ENCODE data around the gene LRRK1.

LRRK1 gene

GRCh38 chr15:101044625-101045235 lies 125.6 kb downstream of the LRRK1 start:
- H3F3A ChIP-seq (ENCODE audit: insufficient read depth, low read length), result no peaks in the 10 kb centered on the region
- H4K20me1 ChIP-seq (ENCODE audit: insufficient read depth, low read length), result no peaks in the 10 kb centered on the region
- H3K36me3 ChIP-seq (ENCODE audit: insufficient read depth, low read length), result peaks cover 96% of the 10 kb centered on the region
- H3K27ac ChIP-seq (ENCODE audit: low read depth, low read length, poor library complexity, severe bottlenecking), result no peak overlapping the region
- no peaks in the 10 kb centered on the region for H3K27me3 ChIP-seq (ENCODE audit: insufficient read depth, low read length)
- H3K4me3 ChIP-seq (ENCODE audit: low read depth, low read length, poor library complexity, severe bottlenecking), result no peak overlapping the region
- H3K9me3 ChIP-seq (ENCODE audit: low read length), result no peaks in the 10 kb centered on the region
- no peaks in the 10 kb centered on the region for H3K9me2 ChIP-seq (ENCODE audit: low read depth, low read length)
- no peaks in the 10 kb centered on the region for H3K4me1 ChIP-seq (ENCODE audit: insufficient read depth, low read length, severe bottlenecking)
- TF ChIP-seq CTCF (IDR thresholded peaks at IDR 0.05; ENCODE audit: low read length) (no peak), EZH2 (IDR thresholded peaks at IDR 0.05; ENCODE audit: borderline replicate concordance, low read length) (no peak)
- no peak overlapping the region for H3K9ac ChIP-seq (ENCODE audit: low read length)
- H3K4me2 ChIP-seq (ENCODE audit: low read length), result no peak overlapping the region
- no peak overlapping the region for H2AFZ ChIP-seq (ENCODE audit: low read length)
- no peaks in the 10 kb centered on the region for H3K79me2 ChIP-seq (ENCODE audit: insufficient read depth, low read length)

DNA sequence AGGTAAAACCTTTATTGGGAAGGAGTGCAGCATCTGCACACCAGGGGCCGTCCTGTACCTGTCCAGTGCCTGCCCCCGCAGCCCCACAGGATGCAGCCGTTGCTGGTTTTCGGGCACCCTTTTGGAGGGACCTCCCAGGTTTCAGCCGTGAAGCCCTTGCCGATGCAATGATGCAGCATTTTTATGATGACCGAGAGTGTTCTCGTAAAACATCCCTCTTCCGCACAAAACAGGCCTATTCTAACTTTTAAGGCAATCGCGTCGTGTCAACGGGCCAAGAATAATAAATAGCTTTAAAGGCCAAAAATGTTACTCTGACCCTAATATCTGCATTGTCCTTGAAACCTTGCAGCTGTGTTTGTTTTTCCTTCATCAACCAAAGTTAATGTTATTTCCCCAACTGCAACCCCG lies 126.1 kb downstream of the LRRK1 start:
- Histone ChIP-seq H3K9me2 (ENCODE audit: low read depth, low read length) (no peaks in the 10 kb centered on the region), H3K27me3 (ENCODE audit: insufficient read depth, low read length) (no peaks in the 10 kb centered on the region), H3K4me2 (ENCODE audit: low read length) (no peak overlapping the region), H4K20me1 (ENCODE audit: insufficient read depth, low read length) (no peaks in the 10 kb centered on the region), H3K4me1 (ENCODE audit: insufficient read depth, low read length, severe bottlenecking) (no peaks in the 10 kb centered on the region), H3K4me3 (ENCODE audit: low read depth, low read length, poor library complexity, severe bottlenecking) (no peak overlapping the region), H2AFZ (ENCODE audit: low read length) (no peak overlapping the region), H3K79me2 (ENCODE audit: insufficient read depth, low read length) (no peaks in the 10 kb centered on the region), H3K27ac (ENCODE audit: low read depth, low read length, poor library complexity, severe bottlenecking) (no peak overlapping the region), H3K9me3 (ENCODE audit: low read length) (no peaks in the 10 kb centered on the region), H3K9ac (ENCODE audit: low read length) (no peak overlapping the region), H3K36me3 (ENCODE audit: insufficient read depth, low read length) (peaks cover 98% of the 10 kb centered on the region), H3F3A (ENCODE audit: insufficient read depth, low read length) (no peaks in the 10 kb centered on the region)
- TF ChIP-seq EZH2 (IDR thresholded peaks at IDR 0.05; ENCODE audit: borderline replicate concordance, low read length), result no peak

DNA sequence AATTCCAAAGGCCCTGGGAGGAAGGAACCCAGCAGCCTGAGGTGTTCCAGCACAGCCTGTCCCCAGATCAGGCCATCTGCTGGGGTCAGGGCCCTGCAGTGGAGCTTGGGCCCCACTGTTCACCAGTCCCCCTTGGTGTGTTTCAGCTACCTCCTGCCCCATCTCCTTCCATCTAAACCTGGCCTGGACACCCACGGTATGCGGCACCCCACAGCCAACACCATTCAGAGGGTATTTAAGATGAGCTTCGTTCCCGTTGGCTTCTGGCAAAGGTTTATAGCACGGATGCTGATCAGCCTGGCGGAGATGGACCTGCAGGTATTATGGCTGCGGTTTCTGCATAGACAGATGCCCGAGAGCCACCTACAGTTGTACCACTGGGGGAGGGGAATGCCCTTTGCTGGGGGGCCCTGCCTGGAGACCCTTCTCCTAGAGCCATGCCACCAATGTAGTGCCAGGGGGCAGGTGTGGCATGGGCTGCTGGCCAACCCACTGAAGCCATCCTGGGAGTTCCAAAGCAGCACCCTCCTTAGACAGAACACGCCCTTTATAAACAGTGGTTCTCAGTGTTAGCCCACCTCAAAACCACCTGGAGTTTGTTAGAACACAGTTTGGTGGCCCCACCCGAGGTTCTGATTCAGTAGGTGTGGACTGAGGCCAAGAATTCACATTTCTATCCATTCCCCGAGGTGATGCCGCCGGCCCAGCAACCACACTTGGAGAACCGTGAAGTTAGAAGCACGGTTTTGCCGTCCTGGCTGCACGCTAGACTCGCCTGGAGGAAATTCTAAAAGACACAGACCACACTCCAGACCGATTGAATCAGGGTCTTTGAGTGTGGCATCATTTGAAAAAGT lies 126.9 kb downstream of the LRRK1 start:
- H3K4me2 ChIP-seq (ENCODE audit: low read length), result no peak overlapping the region
- no peaks in the 10 kb centered on the region for H3K4me1 ChIP-seq (ENCODE audit: insufficient read depth, low read length, severe bottlenecking)
- H3K9ac ChIP-seq (ENCODE audit: low read length), result no peak overlapping the region
- no peak overlapping the region for H3K4me3 ChIP-seq (ENCODE audit: low read depth, low read length, poor library complexity, severe bottlenecking)
- H3K9me3 ChIP-seq (ENCODE audit: low read length), result no peaks in the 10 kb centered on the region
- H4K20me1 ChIP-seq (ENCODE audit: insufficient read depth, low read length), result no peaks in the 10 kb centered on the region
- H3F3A ChIP-seq (ENCODE audit: insufficient read depth, low read length), result no peaks in the 10 kb centered on the region
- H3K79me2 ChIP-seq (ENCODE audit: insufficient read depth, low read length), result no peaks in the 10 kb centered on the region
- peaks cover 98% of the 10 kb centered on the region for H3K36me3 ChIP-seq (ENCODE audit: insufficient read depth, low read length)
- no peaks in the 10 kb centered on the region for H3K27me3 ChIP-seq (ENCODE audit: insufficient read depth, low read length)
- no peaks in the 10 kb centered on the region for H3K9me2 ChIP-seq (ENCODE audit: low read depth, low read length)
- H2AFZ ChIP-seq (ENCODE audit: low read length), result no peak overlapping the region
- no peak for TF ChIP-seq EZH2 (IDR thresholded peaks at IDR 0.05; ENCODE audit: borderline replicate concordance, low read length)
- no peak for TF ChIP-seq CTCF (IDR thresholded peaks at IDR 0.05; ENCODE audit: low read length)
- no peak overlapping the region for H3K27ac ChIP-seq (ENCODE audit: low read depth, low read length, poor library complexity, severe bottlenecking)
